Peyer's patch (tissue), 4 donors: ENCODE results near the gene UBXN1. TPM values are rescaled to one million over a fixed set of nuclear protein-coding genes. Genes with fewer than 3 reads are reported as not detected.

Experiments
- DNase-seq, 3 donors: peaks; one replicate each; pipeline ENCODE4 v3.0.0-alpha.2; 2017 to 2019
- H3K27ac ChIP-seq, 4 donors: fragments of 200-600 bp; sonication (generic); one replicate each; pipeline ENCODE4 v1.5.1; 2016 to 2019
- H3K27me3 ChIP-seq, 2 donors: fragments of 200-600 bp; sonication (generic); one replicate each; pipeline ENCODE4 v1.5.1; 2019
- H3K36me3 ChIP-seq, 3 donors: fragments of 200-600 bp; sonication (generic); one replicate each; pipeline ENCODE4 v1.5.1; 2016 to 2019
- H3K4me1 ChIP-seq, 4 donors: fragments of 200-600 bp; sonication (generic); one replicate each; pipeline ENCODE4 v1.5.1; 2016 to 2019
- H3K4me3 ChIP-seq, 4 donors: fragments of 200-600 bp; sonication (generic); 1 replicate in 3 of 4; 2 replicates in 1 of 4; pipeline ENCODE4 v1.5.1; 2016 to 2019; ENCODE audit warnings: mild to moderate bottlenecking in 1 of 4
- H3K9me3 ChIP-seq, 4 donors: fragments of 200-600 bp; sonication (generic); one replicate each; pipeline ENCODE4 v1.5.1; 2016 to 2019; ENCODE audit warnings: mild to moderate bottlenecking in 1 of 4
- POLR2A ChIP-seq, 2 donors: fragments of 450-650 bp; IDR thresholded peaks; one replicate each; pipeline ENCODE4 v1.5.1; 2017; ENCODE audit warnings: antibody characterized with exemption in 2 of 2, mild to moderate bottlenecking in 2 of 2, moderate library complexity in 2 of 2
- total RNA-seq, 4 donors: library from RNA; depleted of rRNA; stranded (reverse); fragments of >200 nt; gene quantifications; one replicate each; pipeline ENCODE4 v1.1.0, GENCODE V29; 2016
- TF ChIP-seq, protein P1 (sequence below), 6 experiments: fragments of 450-650 bp in 4 of 6; fragments of 200-600 bp in 2 of 6; sonication (generic) in 1 of 6; IDR thresholded peaks; one replicate each; pipeline ENCODE4 v1.5.1; 2017 to 2019; ENCODE audit warnings: antibody characterized with exemption in 6 of 6, mild to moderate bottlenecking in 3 of 6, moderate library complexity in 1 of 6

Gene UBXN1
- total RNA-seq, 4 donors from 2014 or later = 91.1 to 169 (median 100) TPM

- peak overlapping the region in 3 of 4 donors; percentile 8 to 28 (median 27) for H3K4me3 ChIP-seq
- peaks cover 0 to 25% (median 0%) of the 10 kb centered on the region in 3 donors for H3K36me3 ChIP-seq
- no peaks in the 10 kb centered on the region for H3K27me3 ChIP-seq
- DNase-seq = no peak
- peaks cover 0 to 8% (median 0%) of the 10 kb centered on the region in 4 donors for H3K4me1 ChIP-seq
- no peaks in the 10 kb centered on the region for H3K9me3 ChIP-seq
- TF ChIP-seq POLR2A (IDR thresholded peaks at IDR 0.05) = no peak
- TF ChIP-seq, protein P1, sequence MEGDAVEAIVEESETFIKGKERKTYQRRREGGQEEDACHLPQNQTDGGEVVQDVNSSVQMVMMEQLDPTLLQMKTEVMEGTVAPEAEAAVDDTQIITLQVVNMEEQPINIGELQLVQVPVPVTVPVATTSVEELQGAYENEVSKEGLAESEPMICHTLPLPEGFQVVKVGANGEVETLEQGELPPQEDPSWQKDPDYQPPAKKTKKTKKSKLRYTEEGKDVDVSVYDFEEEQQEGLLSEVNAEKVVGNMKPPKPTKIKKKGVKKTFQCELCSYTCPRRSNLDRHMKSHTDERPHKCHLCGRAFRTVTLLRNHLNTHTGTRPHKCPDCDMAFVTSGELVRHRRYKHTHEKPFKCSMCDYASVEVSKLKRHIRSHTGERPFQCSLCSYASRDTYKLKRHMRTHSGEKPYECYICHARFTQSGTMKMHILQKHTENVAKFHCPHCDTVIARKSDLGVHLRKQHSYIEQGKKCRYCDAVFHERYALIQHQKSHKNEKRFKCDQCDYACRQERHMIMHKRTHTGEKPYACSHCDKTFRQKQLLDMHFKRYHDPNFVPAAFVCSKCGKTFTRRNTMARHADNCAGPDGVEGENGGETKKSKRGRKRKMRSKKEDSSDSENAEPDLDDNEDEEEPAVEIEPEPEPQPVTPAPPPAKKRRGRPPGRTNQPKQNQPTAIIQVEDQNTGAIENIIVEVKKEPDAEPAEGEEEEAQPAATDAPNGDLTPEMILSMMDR (IDR thresholded peaks at IDR 0.05) = no peak
- peak overlapping the region in 1 of 4 donors; percentile 1 for H3K27ac ChIP-seq
Observed at GRCh38 chr11:62687508-62688396, 8.9 kb upstream of the UBXN1 start.

- Histone ChIP-seq H3K36me3 (peaks cover 0 to 5% (median 0%) of the 10 kb centered on the region in 3 donors), H3K27ac (no peak overlapping the region), H3K27me3 (no peaks in the 10 kb centered on the region), H3K4me3 (no peak overlapping the region), H3K4me1 (peaks cover 0 to 15% (median 3%) of the 10 kb centered on the region in 4 donors), H3K9me3 (no peaks in the 10 kb centered on the region)
- TF ChIP-seq POLR2A (IDR thresholded peaks at IDR 0.05) = no peak
- TF ChIP-seq, protein P1 (IDR thresholded peaks at IDR 0.05) = no peak
- DNase-seq = no peak
Observed at GRCh38 chr11:62682518-62682917, 3.6 kb upstream of the UBXN1 start.

DNA sequence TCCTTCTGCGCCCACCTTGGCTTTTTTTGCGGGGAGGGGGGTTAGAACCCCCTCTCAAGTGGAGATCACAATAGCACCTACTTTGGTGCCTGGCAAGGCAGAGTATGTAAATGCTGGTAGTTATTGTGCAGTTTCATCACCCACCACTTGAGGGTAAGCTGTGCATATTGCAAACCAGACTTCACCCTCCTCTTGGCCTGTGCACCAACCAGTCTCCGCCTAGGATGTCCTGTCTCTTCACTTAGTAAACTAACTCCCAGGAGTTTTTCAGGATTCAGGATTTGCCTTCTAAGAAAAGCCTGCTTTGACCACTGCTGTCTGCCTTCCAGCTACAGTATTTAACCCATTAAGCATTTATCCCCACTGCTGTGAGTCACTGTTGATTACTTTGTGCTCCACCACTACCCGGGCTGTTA is 2.0 kb upstream of the UBXN1 start:
- peak in 1 of 3 donors; percentile 69 for DNase-seq
- no peaks in the 10 kb centered on the region for H3K27me3 ChIP-seq
- H3K27ac ChIP-seq = peak overlapping the region in 1 of 4 donors; percentile 4
- TF ChIP-seq, protein P1 (IDR thresholded peaks at IDR 0.05) = peak; percentile 24 to 72 (median 55)
- TF ChIP-seq POLR2A (IDR thresholded peaks at IDR 0.05) = peak in 1 of 2 donors; percentile 19
- H3K9me3 ChIP-seq = no peaks in the 10 kb centered on the region
- H3K36me3 ChIP-seq = peaks cover 0 to 22% (median 0%) of the 10 kb centered on the region in 3 donors
- H3K4me3 ChIP-seq = no peak overlapping the region
- peaks cover 0 to 23% (median 4%) of the 10 kb centered on the region in 4 donors for H3K4me1 ChIP-seq

DNA sequence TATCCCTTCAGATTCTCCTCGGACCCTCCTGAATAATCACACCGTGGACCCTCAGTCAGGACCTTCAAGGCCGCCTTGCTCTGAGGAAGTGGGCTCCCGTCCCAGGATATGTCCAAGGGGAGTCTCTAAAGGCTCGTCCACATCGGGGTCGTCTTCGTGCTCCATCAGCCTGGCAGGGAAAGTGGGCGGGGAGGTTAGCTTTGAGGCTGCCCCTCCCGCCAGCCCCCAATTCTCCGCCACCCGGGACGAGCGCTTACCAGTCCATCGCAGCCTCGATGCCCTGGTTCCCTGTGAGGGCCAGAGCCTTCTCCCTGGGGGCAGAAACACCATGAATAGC is 472 bp downstream of the UBXN1 start:
- no peak for TF ChIP-seq POLR2A (IDR thresholded peaks at IDR 0.05)
- TF ChIP-seq, protein P1 (IDR thresholded peaks at IDR 0.05) = no peak
- Histone ChIP-seq H3K9me3 (no peaks in the 10 kb centered on the region), H3K4me1 (peaks cover 0 to 29% (median 4%) of the 10 kb centered on the region in 4 donors), H3K36me3 (peaks cover 0 to 38% (median 0%) of the 10 kb centered on the region in 3 donors), H3K27ac (peak overlapping the region; percentile 79 to 92 (median 89)), H3K27me3 (no peaks in the 10 kb centered on the region), H3K4me3 (peak overlapping the region; percentile 78 to 97 (median 90))
- no peak for DNase-seq

GRCh38 chr11:62677714-62678113 is 1.2 kb downstream of the UBXN1 start:
- Histone ChIP-seq H3K9me3 (no peaks in the 10 kb centered on the region), H3K36me3 (peaks cover 0 to 38% (median 0%) of the 10 kb centered on the region in 3 donors), H3K27me3 (no peaks in the 10 kb centered on the region), H3K4me1 (peaks cover 0 to 35% (median 7%) of the 10 kb centered on the region in 4 donors), H3K27ac (no peak overlapping the region), H3K4me3 (peak overlapping the region in 2 of 4 donors; percentile 78 to 97)
- DNase-seq = no peak
- TF ChIP-seq, protein P1 (IDR thresholded peaks at IDR 0.05) = no peak
- TF ChIP-seq POLR2A (IDR thresholded peaks at IDR 0.05) = no peak
